ENCODE measurements around the gene UBTD1.

The UBTD1 gene

GRCh38 chr10:97573672-97574071, 74.9 kb downstream of the UBTD1 start:
- TF ChIP-seq CREB1 (IDR thresholded peaks at IDR 0.05; ENCODE audit: low read depth) (no peak), RAD21 (IDR thresholded peaks at IDR 0.05; ENCODE audit: low read depth) (no peak), TEAD4 (IDR thresholded peaks at IDR 0.05) (no peak), TCF12 (IDR thresholded peaks at IDR 0.05; ENCODE audit: low read depth) (no peak)

DNA sequence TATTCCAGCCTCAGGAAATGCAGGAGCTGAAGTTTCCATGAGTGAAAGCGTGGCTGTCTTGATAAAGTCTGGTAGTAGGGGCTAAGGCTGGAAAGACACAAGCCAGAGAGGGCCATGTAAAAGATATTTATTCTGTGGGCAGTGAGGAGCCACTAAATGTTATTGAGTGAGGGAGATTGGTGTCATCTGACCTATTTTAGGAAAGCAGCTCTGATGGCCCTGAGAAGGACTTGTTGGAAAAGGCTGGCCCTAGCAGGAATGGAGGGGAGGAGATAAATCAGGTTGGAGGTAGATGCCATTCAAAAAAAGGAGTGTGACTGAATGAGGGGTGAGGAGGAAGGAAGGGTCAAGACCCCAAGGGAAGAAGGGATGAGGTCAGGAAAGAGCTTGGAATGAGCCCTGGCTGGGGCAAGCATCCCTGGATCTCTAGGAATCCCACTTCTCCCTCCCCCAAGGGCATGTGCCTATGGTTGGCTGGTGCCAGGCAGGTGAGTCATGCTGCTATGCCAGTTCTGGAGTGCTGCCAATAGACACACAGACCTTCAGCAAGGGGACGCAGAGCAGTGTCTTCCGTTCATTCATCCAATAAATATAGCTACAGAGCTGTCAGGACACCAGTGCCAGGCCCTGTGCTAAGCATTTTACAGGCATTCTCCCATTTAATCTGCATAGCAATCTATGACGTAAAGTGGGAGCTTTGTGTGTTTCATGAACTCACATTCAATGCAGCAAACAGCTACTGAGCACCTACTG, 75.8 kb downstream of the UBTD1 start:
- TF ChIP-seq YY1 (IDR thresholded peaks at IDR 0.05; ENCODE audit: low read depth) (peak; percentile 62), RAD21 (IDR thresholded peaks at IDR 0.05; ENCODE audit: low read depth) (peak; percentile 9; the same call in 1 of the 2 replicates), CREB1 (IDR thresholded peaks at IDR 0.05; ENCODE audit: low read depth) (no peak), TEAD4 (IDR thresholded peaks at IDR 0.05) (peak; percentile 100), CEBPB (IDR thresholded peaks at IDR 0.05) (peak; percentile 46; the same call in 1 of the 2 replicates), MAX (IDR thresholded peaks at IDR 0.05) (peak; percentile 85), EGR1 (IDR thresholded peaks at IDR 0.05) (no peak), NFIC (IDR thresholded peaks at IDR 0.05) (peak; percentile 100), TCF12 (IDR thresholded peaks at IDR 0.05; ENCODE audit: low read depth) (peak; percentile 95), TAF1 (IDR thresholded peaks at IDR 0.05; ENCODE audit: low read depth) (no peak), EP300 (IDR thresholded peaks at IDR 0.05; ENCODE audit: borderline replicate concordance) (peak; percentile 90), ZBTB7A (IDR thresholded peaks at IDR 0.05; ENCODE audit: low read depth) (no peak), FOXM1 (IDR thresholded peaks at IDR 0.05; ENCODE audit: borderline replicate concordance, low read depth) (no peak)
- TF ChIP-seq, protein P1, sequence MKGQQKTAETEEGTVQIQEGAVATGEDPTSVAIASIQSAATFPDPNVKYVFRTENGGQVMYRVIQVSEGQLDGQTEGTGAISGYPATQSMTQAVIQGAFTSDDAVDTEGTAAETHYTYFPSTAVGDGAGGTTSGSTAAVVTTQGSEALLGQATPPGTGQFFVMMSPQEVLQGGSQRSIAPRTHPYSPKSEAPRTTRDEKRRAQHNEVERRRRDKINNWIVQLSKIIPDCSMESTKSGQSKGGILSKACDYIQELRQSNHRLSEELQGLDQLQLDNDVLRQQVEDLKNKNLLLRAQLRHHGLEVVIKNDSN (IDR thresholded peaks at IDR 0.05): peak; percentile 75
- TF ChIP-seq, protein P2, sequence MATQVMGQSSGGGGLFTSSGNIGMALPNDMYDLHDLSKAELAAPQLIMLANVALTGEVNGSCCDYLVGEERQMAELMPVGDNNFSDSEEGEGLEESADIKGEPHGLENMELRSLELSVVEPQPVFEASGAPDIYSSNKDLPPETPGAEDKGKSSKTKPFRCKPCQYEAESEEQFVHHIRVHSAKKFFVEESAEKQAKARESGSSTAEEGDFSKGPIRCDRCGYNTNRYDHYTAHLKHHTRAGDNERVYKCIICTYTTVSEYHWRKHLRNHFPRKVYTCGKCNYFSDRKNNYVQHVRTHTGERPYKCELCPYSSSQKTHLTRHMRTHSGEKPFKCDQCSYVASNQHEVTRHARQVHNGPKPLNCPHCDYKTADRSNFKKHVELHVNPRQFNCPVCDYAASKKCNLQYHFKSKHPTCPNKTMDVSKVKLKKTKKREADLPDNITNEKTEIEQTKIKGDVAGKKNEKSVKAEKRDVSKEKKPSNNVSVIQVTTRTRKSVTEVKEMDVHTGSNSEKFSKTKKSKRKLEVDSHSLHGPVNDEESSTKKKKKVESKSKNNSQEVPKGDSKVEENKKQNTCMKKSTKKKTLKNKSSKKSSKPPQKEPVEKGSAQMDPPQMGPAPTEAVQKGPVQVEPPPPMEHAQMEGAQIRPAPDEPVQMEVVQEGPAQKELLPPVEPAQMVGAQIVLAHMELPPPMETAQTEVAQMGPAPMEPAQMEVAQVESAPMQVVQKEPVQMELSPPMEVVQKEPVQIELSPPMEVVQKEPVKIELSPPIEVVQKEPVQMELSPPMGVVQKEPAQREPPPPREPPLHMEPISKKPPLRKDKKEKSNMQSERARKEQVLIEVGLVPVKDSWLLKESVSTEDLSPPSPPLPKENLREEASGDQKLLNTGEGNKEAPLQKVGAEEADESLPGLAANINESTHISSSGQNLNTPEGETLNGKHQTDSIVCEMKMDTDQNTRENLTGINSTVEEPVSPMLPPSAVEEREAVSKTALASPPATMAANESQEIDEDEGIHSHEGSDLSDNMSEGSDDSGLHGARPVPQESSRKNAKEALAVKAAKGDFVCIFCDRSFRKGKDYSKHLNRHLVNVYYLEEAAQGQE (IDR thresholded peaks at IDR 0.05; ENCODE audit: low read depth): no peak

GRCh38 chr10:97575127-97575668, 76.5 kb downstream of the UBTD1 start:
- no peak for TF ChIP-seq TAF1 (IDR thresholded peaks at IDR 0.05; ENCODE audit: low read depth)
- no peak for TF ChIP-seq EP300 (IDR thresholded peaks at IDR 0.05; ENCODE audit: borderline replicate concordance)
- no peak for TF ChIP-seq TCF12 (IDR thresholded peaks at IDR 0.05; ENCODE audit: low read depth)
- TF ChIP-seq, protein P2 (IDR thresholded peaks at IDR 0.05; ENCODE audit: low read depth): no peak
- TF ChIP-seq, protein P1 (IDR thresholded peaks at IDR 0.05): no peak
- no peak for TF ChIP-seq EGR1 (IDR thresholded peaks at IDR 0.05)
- TF ChIP-seq MAX (IDR thresholded peaks at IDR 0.05): no peak
- no peak for TF ChIP-seq YY1 (IDR thresholded peaks at IDR 0.05; ENCODE audit: low read depth)

GRCh38 chr10:97577701-97578100, 79.0 kb downstream of the UBTD1 start:
- TF ChIP-seq, protein P1 (IDR thresholded peaks at IDR 0.05): no peak
- no peak for TF ChIP-seq RAD21 (IDR thresholded peaks at IDR 0.05; ENCODE audit: low read depth)
- TF ChIP-seq CEBPB (IDR thresholded peaks at IDR 0.05): no peak
- TF ChIP-seq ZBTB7A (IDR thresholded peaks at IDR 0.05; ENCODE audit: low read depth): no peak
- no peak for TF ChIP-seq NFIC (IDR thresholded peaks at IDR 0.05)
- TF ChIP-seq TEAD4 (IDR thresholded peaks at IDR 0.05): no peak
- no peak for TF ChIP-seq FOXM1 (IDR thresholded peaks at IDR 0.05; ENCODE audit: borderline replicate concordance, low read depth)
- TF ChIP-seq YY1 (IDR thresholded peaks at IDR 0.05; ENCODE audit: low read depth): no peak
- TF ChIP-seq EGR1 (IDR thresholded peaks at IDR 0.05): no peak
- TF ChIP-seq, protein P2 (IDR thresholded peaks at IDR 0.05; ENCODE audit: low read depth): no peak
- no peak for TF ChIP-seq CREB1 (IDR thresholded peaks at IDR 0.05; ENCODE audit: low read depth)
- no peak for TF ChIP-seq MAX (IDR thresholded peaks at IDR 0.05)
- no peak for TF ChIP-seq TCF12 (IDR thresholded peaks at IDR 0.05; ENCODE audit: low read depth)
